Retinal pigment epithelial cell (primary cell): ENCODE measurements around the gene PDE9A.

ENCODE experiments used
- DNase-seq: peaks from one replicate; pipeline ENCODE4 v3.0.0-alpha.2; 2010; ENCODE audit warnings: low read depth
- H3K4me3 ChIP-seq: 2 replicates; pipeline ENCODE4 v1.5.1; 2011; ENCODE audit warnings: mild to moderate bottlenecking, low read length, control low read depth, moderate library complexity
- TF ChIP-seq, protein P1 (sequence below): conservative IDR thresholded peaks from 2 replicates; pipeline ENCODE4 v1.5.1; 2011; ENCODE audit warnings: low read depth, low read length, control low read depth, inconsistent platforms

The PDE9A gene

DNA sequence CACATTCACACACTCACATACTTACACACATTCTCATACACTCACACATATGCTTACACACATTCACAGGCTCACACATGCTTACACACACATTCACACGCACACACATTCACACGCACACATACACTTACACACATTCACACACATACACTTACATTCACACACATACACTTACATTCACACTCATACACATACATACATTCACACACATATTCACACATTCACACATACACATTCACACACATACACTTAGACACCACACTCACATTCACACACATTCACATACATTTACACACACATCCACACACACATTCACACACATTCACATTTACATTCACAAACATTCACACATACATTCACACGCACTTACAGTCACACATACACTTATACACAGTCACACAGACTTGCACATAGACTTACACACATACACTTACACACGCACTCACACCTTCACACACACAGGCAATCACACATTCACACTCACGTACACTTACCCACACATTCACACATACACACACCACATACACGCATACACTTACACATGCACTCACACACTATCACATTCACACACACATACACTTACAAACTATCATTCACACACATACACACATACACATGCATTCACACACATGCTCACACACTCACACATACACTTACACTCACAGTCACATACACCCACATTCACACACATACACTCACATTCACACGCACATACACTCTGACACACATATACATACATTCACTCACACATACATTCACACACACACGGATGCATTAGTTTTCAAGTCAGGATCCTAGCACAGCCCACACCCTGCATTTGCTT is 16.8 kb downstream of the PDE9A start:
- DNase-seq = no peak
- TF ChIP-seq, protein P1, sequence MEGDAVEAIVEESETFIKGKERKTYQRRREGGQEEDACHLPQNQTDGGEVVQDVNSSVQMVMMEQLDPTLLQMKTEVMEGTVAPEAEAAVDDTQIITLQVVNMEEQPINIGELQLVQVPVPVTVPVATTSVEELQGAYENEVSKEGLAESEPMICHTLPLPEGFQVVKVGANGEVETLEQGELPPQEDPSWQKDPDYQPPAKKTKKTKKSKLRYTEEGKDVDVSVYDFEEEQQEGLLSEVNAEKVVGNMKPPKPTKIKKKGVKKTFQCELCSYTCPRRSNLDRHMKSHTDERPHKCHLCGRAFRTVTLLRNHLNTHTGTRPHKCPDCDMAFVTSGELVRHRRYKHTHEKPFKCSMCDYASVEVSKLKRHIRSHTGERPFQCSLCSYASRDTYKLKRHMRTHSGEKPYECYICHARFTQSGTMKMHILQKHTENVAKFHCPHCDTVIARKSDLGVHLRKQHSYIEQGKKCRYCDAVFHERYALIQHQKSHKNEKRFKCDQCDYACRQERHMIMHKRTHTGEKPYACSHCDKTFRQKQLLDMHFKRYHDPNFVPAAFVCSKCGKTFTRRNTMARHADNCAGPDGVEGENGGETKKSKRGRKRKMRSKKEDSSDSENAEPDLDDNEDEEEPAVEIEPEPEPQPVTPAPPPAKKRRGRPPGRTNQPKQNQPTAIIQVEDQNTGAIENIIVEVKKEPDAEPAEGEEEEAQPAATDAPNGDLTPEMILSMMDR = no peak
- no peak overlapping the region for H3K4me3 ChIP-seq

DNA sequence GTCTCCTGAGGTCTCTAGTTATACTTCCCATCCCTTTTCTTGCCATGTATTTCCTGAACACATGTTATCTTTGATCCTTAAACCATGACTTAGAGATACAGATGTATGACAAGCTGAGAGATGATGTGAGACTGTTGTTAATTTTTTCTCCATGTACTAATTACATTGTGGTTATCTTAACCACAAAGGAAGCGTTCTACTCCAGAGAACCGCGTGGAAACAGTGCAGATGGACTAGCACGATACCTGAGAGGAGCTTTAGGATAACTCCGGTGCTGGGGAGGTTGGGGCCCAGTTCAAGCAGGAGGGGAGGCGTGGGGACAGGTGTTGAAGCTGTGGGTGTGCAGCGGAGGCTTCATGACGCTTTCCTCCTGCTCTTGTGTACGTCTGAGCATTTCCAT is 17.5 kb downstream of the PDE9A start:
- TF ChIP-seq, protein P1 = no peak
- DNase-seq = no peak
- H3K4me3 ChIP-seq = no peak overlapping the region

DNA sequence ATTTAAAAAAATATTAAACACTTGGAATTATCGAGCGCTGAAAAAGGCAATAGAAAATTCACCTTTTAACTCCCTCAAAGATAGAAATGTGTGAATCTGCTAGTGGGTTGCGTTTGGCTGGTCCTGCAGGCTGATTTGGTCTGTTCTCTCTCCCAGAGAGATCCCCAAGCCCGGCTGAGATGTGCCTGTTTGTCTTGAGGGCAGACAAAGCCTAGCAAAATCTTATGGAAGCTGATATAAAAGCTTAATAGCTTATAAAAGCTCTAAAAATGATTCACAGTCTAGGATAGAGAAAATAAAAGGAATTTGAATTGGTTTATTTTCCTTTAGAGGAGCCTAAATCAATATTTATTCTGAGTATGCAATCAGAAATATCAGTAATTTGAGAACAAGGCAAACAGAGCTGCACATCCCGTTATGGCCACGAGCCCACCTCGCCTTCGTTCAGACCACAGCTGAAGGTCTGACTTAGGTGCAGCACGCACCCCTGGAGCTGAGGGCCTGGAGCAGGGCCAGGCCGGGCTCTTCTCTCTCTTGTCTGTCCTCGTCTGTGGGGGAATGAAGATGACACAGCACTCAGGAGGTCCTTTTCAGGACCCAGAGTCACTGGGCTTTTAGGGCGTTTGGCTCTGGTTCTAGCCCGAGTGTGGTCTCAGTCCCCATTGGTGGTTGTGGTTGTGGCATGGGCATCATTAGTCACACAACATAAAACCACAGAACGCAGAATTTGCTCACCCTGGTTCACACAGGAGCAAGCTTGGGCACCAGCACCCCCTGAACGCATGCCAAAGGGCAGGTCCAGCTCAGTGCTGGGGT is 18.6 kb downstream of the PDE9A start:
- H3K4me3 ChIP-seq = no peak overlapping the region
- DNase-seq = no peak
- TF ChIP-seq, protein P1 = no peak

DNA sequence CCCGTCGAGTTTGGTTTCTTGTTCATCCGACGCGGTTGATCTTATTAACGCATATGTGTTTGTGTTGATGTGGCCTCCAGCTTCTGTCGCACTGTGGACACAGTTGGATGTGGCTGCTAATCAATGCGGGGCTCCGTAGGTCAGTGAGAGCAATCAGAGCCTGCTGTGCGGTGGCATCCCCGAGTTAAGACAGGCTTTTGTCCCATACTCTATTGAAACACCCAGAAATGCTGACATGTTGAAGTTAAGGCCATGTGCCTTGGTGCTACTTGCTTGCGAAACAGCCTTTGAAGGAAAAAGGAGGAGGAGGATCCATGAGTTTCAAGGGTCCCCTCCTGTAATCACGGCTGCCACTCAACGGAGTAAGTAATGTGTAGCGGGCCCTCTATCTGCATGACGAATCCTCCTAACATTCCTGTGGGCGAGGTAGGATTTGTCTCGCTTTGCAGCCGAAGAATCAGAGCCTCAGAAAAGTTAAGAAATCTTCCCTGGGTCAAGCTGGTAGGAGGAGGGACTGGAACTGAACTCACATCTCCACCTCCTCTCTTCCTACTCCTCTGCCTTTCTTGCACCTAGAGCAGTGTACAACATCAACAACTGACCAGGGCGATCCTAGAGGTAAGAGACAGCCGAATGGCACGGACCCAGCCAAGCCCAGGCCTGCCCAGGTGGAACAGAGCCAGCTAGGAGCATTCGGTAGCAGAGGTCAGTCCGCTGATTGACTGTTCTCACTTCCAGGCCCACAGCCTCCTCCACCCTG is 19.5 kb downstream of the PDE9A start:
- no peak overlapping the region for H3K4me3 ChIP-seq
- TF ChIP-seq, protein P1 = no peak
- DNase-seq = peak; percentile 29

DNA sequence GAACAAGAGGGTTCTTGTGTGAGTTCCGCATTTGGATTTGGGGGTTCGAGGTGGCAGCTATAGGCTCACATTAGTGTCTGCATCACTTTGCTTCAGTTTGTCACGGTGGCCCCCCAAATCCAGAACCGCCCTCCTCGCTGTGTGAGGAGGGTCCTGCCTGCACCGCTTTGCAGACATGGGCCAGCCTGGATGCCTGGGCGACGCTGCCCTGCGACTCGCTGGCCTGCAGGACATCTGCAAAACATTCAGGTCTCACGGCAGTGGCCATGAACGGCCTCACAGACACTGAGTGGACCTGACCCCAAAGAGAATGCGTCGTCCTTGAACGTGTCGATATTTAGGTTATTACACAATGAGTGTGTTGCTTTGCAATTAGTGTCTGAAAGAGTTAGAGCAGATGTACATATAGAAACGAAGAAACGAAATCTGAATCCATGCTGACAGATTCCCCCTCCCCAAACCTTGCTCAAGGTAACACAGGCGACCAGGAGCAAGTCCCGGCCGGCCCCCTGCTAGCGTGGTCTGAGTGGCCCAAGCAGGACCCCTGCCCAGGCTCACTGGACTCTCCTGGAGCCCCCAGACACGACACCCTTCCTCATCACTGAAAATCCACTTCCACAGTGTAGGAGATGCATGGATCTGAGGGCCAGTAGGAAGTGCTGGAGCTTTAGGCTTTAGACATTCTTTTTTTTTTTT is 20.4 kb downstream of the PDE9A start:
- TF ChIP-seq, protein P1 = no peak
- no peak for DNase-seq
- no peak overlapping the region for H3K4me3 ChIP-seq

DNA sequence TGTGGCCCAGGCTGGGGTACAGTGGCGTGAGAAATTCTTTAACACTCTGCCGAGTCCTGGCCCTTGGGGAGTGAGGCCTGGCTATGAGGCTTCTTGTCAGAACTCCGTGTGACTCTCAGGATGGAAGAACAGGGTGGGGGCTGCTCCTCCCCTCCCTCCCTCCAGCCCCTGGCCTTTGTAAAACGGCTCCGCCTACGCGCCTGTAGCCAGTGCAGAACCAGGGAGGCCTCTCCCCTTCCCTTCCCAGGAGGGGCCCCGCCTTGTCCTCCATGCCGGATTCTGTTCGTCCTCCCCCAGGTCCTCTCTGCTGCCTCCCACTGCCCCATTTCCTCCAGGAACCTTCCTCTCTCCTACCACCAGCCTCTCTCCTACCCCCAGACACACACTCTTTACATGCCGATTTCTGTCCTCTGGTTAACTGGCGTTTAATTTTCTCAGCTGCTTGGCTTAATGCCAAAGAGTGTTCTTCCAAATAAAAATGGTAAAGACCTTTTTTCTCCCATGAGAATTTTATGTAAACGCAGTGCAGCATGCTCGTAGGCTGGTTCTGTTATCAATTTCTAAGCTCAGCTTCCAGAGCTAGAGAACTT is 21.0 kb downstream of the PDE9A start:
- DNase-seq = no peak
- TF ChIP-seq, protein P1 = no peak
- no peak overlapping the region for H3K4me3 ChIP-seq
